ENCODE results near the gene RANBP10. TPM values are rescaled to one million over a fixed set of nuclear protein-coding genes. Genes with fewer than 3 reads are reported as not detected.

RANBP10 gene
- total RNA-seq, 2 experiments from 2014 or later, result 12.3 to 20.0 TPM

- DNase-seq (ENCODE audit: low spot score), result no peak
- CTCF ChIA-PET (ENCODE audit: unreplicated experiment), result interaction anchor here (1.0 kb wide), 1 partner anchor 31 kb away, joined by 3 read pairs; no protein-coding TSS in a partner anchor
- no peaks in the 10 kb centered on the region for H3K9me3 ChIP-seq (ENCODE audit: low read length)
- H3K9me2 ChIP-seq (ENCODE audit: insufficient read depth, low read length), result no peaks in the 10 kb centered on the region
- H3K79me2 ChIP-seq (ENCODE audit: insufficient read depth, low read depth, low read length), result peaks cover 49% of the 10 kb centered on the region
- no TSS peak for BruUV-seq (replicated peaks)
- peaks cover 6% of the 10 kb centered on the region; the same call in 1 of the 2 replicates for H3K36me3 ChIP-seq (ENCODE audit: insufficient read depth, low read length)
- H3K4me3 ChIP-seq (ENCODE audit: low read depth, low read length, poor library complexity, severe bottlenecking), result peak overlapping the region; percentile 99
- TF ChIP-seq CTCF (conservative IDR thresholded peaks at IDR 0.05; ENCODE audit: low read length) (no peak; the same call in 1 of the 2 replicates), EZH2phosphoT487 (IDR thresholded peaks at IDR 0.05; ENCODE audit: borderline replicate concordance, low read depth, low read length) (no peak)
- H3K4me1 ChIP-seq (ENCODE audit: insufficient read depth, low read length, poor library complexity, severe bottlenecking), result peaks cover 42% of the 10 kb centered on the region
- intact Hi-C loops (cut with micrococcal nuclease; ENCODE audit: unreplicated experiment), result loop anchor here (2.0 kb wide), 1 partner anchor 85 kb away; no protein-coding TSS in a partner anchor
- H2AFZ ChIP-seq (ENCODE audit: low read length), result no peak overlapping the region
- peak overlapping the region; percentile 78 for H3K27ac ChIP-seq (ENCODE audit: low read depth, low read length, poor library complexity, severe bottlenecking)
- peak overlapping the region; percentile 98 for H3K4me2 ChIP-seq (ENCODE audit: low read length)
- POLR2A ChIA-PET, result interaction anchor here (0.5 to 1.1 kb wide), 2 partner anchors 21 to 394 kb away, joined by 3 read pairs; no protein-coding TSS in a partner anchor
- peaks cover 16% of the 10 kb centered on the region; the same call in 1 of the 2 replicates for H4K20me1 ChIP-seq (ENCODE audit: insufficient read depth, low read length)
Observed at GRCh38 chr16:67843343-67843765, 37.0 kb upstream of the RANBP10 start.

- ChIA-PET POLR2A (interaction anchor here (0.5 to 1.1 kb wide), 2 partner anchors 21 to 394 kb away, joined by 3 read pairs; no protein-coding TSS in a partner anchor), CTCF (ENCODE audit: unreplicated experiment) (interaction anchor here (1.0 kb wide), 1 partner anchor 32 kb away, joined by 3 read pairs; no protein-coding TSS in a partner anchor)
- DNase-seq (ENCODE audit: low spot score), result peak; percentile 75
- Histone ChIP-seq H3K27ac (ENCODE audit: low read depth, low read length, poor library complexity, severe bottlenecking) (peak overlapping the region; percentile 78), H3K9me2 (ENCODE audit: insufficient read depth, low read length) (no peaks in the 10 kb centered on the region), H3K4me1 (ENCODE audit: insufficient read depth, low read length, poor library complexity, severe bottlenecking) (peaks cover 37% of the 10 kb centered on the region), H2AFZ (ENCODE audit: low read length) (peak overlapping the region; percentile 87), H4K20me1 (ENCODE audit: insufficient read depth, low read length) (peaks cover 12% of the 10 kb centered on the region; the same call in 1 of the 2 replicates), H3K4me2 (ENCODE audit: low read length) (peak overlapping the region; percentile 98), H3K79me2 (ENCODE audit: insufficient read depth, low read depth, low read length) (peaks cover 42% of the 10 kb centered on the region), H3K4me3 (ENCODE audit: low read depth, low read length, poor library complexity, severe bottlenecking) (peak overlapping the region; percentile 99), H3K9me3 (ENCODE audit: low read length) (no peaks in the 10 kb centered on the region), H3K36me3 (ENCODE audit: insufficient read depth, low read length) (peaks cover 6% of the 10 kb centered on the region; the same call in 1 of the 2 replicates)
- peak; percentile 64 for TF ChIP-seq CTCF (conservative IDR thresholded peaks at IDR 0.05; ENCODE audit: low read length)
- no peak for TF ChIP-seq EZH2phosphoT487 (IDR thresholded peaks at IDR 0.05; ENCODE audit: borderline replicate concordance, low read depth, low read length)
- intact Hi-C loops (cut with micrococcal nuclease; ENCODE audit: unreplicated experiment), result loop anchor here (2.0 kb wide), 1 partner anchor 86 kb away; no protein-coding TSS in a partner anchor
- BruUV-seq (replicated peaks), result TSS peak; percentile 34
Observed at GRCh38 chr16:67842509-67843342, 36.4 kb upstream of the RANBP10 start.
